Aorta (tissue), 5 donors: ENCODE measurements around the gene NFYC. TPM values are rescaled to one million over a fixed set of nuclear protein-coding genes. Genes with fewer than 3 reads are reported as not detected.
A peak's percentile ranks its signal among the peaks of the same experiment; 100 is the strongest.

Experiments used
- ATAC-seq: fragments of 200-7000 bp; cut with Tn5 transposase; one replicate; pipeline ENCODE4 v1.9.1; 2022; ENCODE audit warnings: moderate library complexity; ENCODE audit not compliant: low FRiP score
- DNase-seq, 2 donors: peaks; one replicate each; pipeline ENCODE4 v3.0.0-alpha.2; 2020
- H3K27ac ChIP-seq, 2 donors: one replicate each; pipeline ENCODE4 v1.5.1; 2013; ENCODE audit warnings: low read length in 2 of 2, mild to moderate bottlenecking in 2 of 2, moderate library complexity in 2 of 2, control low read depth in 1 of 2, inconsistent platforms in 1 of 2, low read depth in 1 of 2
- H3K27me3 ChIP-seq, 2 donors: one replicate each; pipeline ENCODE4 v1.6.1; 2013; ENCODE audit warnings: control low read depth in 1 of 2, low read length in 1 of 2, mild to moderate bottlenecking in 1 of 2, moderate library complexity in 1 of 2; ENCODE audit not compliant: insufficient read depth in 2 of 2, control insufficient read depth in 1 of 2
- H3K36me3 ChIP-seq, 2 donors: one replicate each; pipeline ENCODE4 v1.6.1; 2013; ENCODE audit warnings: control low read depth in 1 of 2, low read length in 1 of 2, mild to moderate bottlenecking in 1 of 2; ENCODE audit not compliant: insufficient read depth in 2 of 2, control insufficient read depth in 1 of 2
- H3K4me1 ChIP-seq, 2 donors: one replicate each; pipeline ENCODE4 v1.6.1; 2013; ENCODE audit warnings: low read length in 2 of 2, control low read depth in 1 of 2, mild to moderate bottlenecking in 1 of 2, moderate library complexity in 1 of 2; ENCODE audit not compliant: insufficient read depth in 2 of 2, control insufficient read depth in 1 of 2
- H3K4me3 ChIP-seq, 2 donors: one replicate each; pipeline ENCODE4 v1.5.1; 2013; ENCODE audit warnings: low read length in 2 of 2, control low read depth in 1 of 2, mild to moderate bottlenecking in 1 of 2
- H3K9me3 ChIP-seq: one replicate; pipeline ENCODE4 v1.6.1; 2013; ENCODE audit warnings: mild to moderate bottlenecking, low read length; ENCODE audit not compliant: control insufficient read depth
- WGBS, 2 donors: extraction: QIAGEN DNeasy Blood & Tissue Kit; methylation state at CpG; one replicate each; pipeline ENCODE4 v1.1.7; 2013; 5-methylcytosine and 5-hydroxymethylcytosine counted together
- intact Hi-C, 2 donors: fragments of 100-400 bp; cut with DNase I; formaldehyde crosslinking; loops; one replicate each; pipeline versions ENCODE4 v1.14.2 to v1.15.0; 2022
- polyA plus RNA-seq, 2 donors: library from polyadenylated mRNA; stranded (reverse); fragments of 200-250 nt; gene quantifications; one replicate each; pipeline ENCODE4 v1.2.3, GENCODE V29; 2013
- total RNA-seq, 2 donors: library from RNA; stranded (reverse); fragmentation: NEBNext Ultra II Directional; extraction: Animal tissue kit (Norgen Biotek cat#: 25700); gene quantifications; one replicate each; pipeline ENCODE4 v1.2.1, GENCODE V29; 2021
- donor health status: healthy with polysubstance abuse.
- donor health status: Bipolar disorder and iron deficiency.
- donor health status: DM: no; HTN: no; CAD: no.
- donor health status: DM: no; HTN: no; CAD: no.
- donor health status: DM: yes; HTN: yes; CAD: no.

The NFYC gene
- total and polyA plus RNA-seq, 4 donors, result 21.3 to 56.4 (median 37.6) TPM

DNA sequence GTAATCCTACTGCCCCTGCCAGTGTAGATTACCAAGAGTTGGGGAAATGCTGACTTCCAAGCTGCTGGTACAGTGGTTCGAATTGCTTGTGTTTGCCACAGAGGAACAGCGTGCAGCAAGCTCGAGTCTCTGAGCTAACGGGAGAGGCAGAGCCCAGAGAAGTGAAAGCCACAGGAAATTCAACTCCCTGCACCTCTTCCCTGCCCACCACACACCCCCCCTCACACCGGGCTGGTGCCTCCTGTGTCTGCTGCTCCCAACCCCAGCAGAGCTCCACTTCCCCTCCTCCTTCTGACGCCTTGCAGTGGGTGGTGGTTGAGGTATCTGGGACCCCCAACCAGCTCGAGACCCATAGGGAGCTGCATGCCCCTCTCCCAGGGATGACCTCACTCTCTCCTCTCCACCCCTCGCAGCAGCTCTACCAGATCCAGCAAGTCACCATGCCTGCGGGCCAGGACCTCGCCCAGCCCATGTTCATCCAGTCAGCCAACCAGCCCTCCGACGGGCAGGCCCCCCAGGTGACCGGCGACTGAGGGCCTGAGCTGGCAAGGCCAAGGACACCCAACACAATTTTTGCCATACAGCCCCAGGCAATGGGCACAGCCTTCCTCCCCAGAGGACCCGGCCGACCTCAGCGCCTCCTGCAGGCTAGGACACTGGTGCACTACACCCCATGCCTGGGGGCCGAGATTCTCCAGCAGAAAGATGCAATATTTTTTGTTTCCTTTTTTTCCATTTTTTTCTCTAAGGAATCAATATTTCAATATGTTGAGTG lies 79.0 kb downstream of the NFYC start:
- DNase-seq (no peak), ATAC-seq (no peak)
- H3K36me3 ChIP-seq, result peaks cover 6 to 12% of the 10 kb centered on the region in 2 donors
- intact Hi-C loops, result loop anchor here in 1 of 2 donors (5.0 to 10.0 kb wide), 2 partner anchors 77 to 156 kb away; no protein-coding TSS in a partner anchor
- 78% methylated on average over 18 of the region's 18 CpGs for WGBS, 2 donors
- no peak overlapping the region for H3K4me3 ChIP-seq
- no peaks in the 10 kb centered on the region for H3K27me3 ChIP-seq
- H3K9me3 ChIP-seq, result no peaks in the 10 kb centered on the region
- no peak overlapping the region for H3K27ac ChIP-seq
- H3K4me1 ChIP-seq, result no peaks in the 10 kb centered on the region

DNA sequence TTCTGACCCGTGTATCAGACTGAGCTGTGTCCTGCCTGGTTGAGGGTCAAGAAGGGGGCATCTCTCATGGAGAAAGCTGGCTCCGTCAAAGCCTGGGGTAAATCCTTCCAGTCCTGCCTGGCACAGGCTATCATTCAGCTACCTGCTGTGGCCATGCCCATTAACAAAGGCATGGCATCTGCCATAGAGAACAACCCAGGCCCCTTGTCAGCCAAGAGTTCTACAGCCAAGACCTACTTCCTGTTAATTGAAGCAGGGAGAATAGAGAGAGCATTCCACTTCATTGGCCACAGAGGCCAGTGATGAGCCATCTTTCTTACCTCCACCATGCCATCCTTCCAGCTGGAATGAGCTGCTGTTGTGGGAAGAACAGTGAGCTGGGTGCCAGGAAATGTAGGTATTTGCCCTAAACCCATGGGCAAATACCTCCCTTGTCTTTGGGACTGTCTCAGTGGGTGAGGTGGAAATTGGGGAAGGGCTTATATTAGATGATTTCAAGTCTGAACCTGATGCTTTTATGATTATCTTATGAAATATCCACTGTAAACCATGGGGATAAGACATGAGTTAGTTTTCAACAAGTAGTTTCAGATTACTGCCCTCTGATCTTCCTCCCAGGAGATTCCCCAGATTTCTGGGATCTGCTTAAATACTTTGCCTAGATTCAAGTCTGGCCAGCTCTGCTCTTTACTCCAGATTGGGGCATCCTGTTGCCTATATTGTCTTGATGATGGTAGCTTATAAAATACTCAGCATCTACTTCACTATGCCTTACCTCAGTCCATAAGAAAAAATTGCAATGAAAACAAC lies 80.8 kb downstream of the NFYC start:
- Histone ChIP-seq H3K36me3 (peaks cover 0 to 5% of the 10 kb centered on the region in 2 donors), H3K9me3 (no peaks in the 10 kb centered on the region), H3K27ac (peak overlapping the region in 1 of 2 donors; percentile 14), H3K4me1 (no peaks in the 10 kb centered on the region), H3K27me3 (no peaks in the 10 kb centered on the region), H3K4me3 (no peak overlapping the region)
- ATAC-seq (no peak), DNase-seq (no peak)
- intact Hi-C loops, result loop anchor here in 1 of 2 donors (5.0 to 10.0 kb wide), 2 partner anchors 75 to 158 kb away; no protein-coding TSS in a partner anchor
- WGBS, 2 donors, result 66 to 76% methylated on average over 2 of the region's 2 CpGs

DNA sequence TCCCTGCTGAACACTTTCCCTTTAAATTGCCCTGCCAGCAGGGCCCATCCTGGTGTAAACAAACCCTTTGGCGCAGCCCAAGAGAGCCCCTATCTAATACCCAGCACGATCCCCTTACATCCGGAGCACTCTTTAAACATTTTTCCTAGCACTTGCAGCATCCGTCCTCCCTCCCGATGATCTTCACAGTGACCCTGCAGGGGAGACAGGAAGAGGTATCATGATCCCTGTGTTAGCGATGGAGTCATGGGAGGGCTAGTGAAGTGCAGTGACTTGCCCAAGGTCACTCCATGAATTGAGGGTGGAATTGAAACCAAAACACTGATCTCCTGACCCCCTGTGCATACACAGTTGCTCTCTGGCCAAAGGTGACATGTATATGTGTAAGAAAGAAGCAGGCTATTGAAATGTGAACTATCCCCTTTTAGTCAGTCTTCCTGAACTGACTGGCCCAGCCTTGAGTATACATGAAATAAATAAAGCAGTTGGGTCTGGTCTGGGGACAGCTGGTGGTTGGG lies 82.3 kb downstream of the NFYC start:
- no peaks in the 10 kb centered on the region for H3K4me1 ChIP-seq
- H3K36me3 ChIP-seq, result peaks cover 0 to 3% of the 10 kb centered on the region in 2 donors
- peak overlapping the region in 1 of 2 donors; percentile 1 for H3K27ac ChIP-seq
- DNase-seq, result no peak
- WGBS, 2 donors, result 53 to 55% methylated on average over 6 of the region's 6 CpGs
- H3K27me3 ChIP-seq, result no peaks in the 10 kb centered on the region
- ATAC-seq, result no peak
- H3K4me3 ChIP-seq, result no peak overlapping the region
- intact Hi-C loops, result loop anchor here (2.0 to 10.0 kb wide), 3 partner anchors 73 to 159 kb away; no protein-coding TSS in a partner anchor
- H3K9me3 ChIP-seq, result no peaks in the 10 kb centered on the region

DNA sequence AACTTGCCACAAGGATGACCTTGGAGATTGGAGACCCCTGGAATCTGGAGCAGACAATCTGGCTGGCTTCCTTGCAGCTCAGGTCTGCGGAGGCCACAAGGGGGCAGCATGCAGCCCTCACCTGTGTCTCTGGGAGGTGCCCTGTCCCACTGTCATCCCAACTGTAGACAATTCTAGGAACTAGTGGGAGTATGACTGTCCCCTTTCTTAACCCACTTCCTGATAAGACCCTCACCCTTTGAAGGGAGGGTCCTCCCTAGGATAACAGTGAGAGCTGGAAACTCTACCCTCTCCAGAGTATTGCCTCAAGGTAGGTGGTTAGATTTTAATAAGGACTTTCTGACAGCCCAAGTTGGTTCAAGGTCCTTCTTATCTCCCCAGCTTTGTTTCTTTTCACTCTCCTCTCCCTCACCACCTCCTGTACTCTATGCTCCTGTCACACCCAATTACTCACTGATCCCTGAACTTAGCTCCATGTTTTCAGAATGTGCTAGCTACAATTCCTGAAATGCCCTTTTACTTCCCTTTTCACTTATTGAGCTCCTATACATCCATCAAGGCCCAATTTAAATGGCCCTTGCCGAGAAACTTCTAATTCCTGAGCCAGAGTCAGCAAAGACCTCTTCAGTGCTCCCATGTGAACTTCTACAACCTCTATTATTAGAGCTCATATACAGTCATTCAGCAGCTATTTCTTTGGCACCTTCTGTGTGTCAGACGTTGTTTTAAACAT lies 82.9 kb downstream of the NFYC start:
- ATAC-seq (peak; percentile 57), DNase-seq (peak in 1 of 2 donors; percentile 86)
- no peak overlapping the region for H3K4me3 ChIP-seq
- intact Hi-C loops, result loop anchor here (2.0 to 10.0 kb wide), 3 partner anchors 73 to 160 kb away; no protein-coding TSS in a partner anchor
- 9 to 15% methylated on average over 3 of the region's 3 CpGs for WGBS, 2 donors
- H3K27ac ChIP-seq, result peak overlapping the region in 1 of 2 donors; percentile 64
- H3K4me1 ChIP-seq, result no peaks in the 10 kb centered on the region
- H3K9me3 ChIP-seq, result no peaks in the 10 kb centered on the region
- H3K27me3 ChIP-seq, result no peaks in the 10 kb centered on the region
- peaks cover 0 to 3% of the 10 kb centered on the region in 2 donors for H3K36me3 ChIP-seq

DNA sequence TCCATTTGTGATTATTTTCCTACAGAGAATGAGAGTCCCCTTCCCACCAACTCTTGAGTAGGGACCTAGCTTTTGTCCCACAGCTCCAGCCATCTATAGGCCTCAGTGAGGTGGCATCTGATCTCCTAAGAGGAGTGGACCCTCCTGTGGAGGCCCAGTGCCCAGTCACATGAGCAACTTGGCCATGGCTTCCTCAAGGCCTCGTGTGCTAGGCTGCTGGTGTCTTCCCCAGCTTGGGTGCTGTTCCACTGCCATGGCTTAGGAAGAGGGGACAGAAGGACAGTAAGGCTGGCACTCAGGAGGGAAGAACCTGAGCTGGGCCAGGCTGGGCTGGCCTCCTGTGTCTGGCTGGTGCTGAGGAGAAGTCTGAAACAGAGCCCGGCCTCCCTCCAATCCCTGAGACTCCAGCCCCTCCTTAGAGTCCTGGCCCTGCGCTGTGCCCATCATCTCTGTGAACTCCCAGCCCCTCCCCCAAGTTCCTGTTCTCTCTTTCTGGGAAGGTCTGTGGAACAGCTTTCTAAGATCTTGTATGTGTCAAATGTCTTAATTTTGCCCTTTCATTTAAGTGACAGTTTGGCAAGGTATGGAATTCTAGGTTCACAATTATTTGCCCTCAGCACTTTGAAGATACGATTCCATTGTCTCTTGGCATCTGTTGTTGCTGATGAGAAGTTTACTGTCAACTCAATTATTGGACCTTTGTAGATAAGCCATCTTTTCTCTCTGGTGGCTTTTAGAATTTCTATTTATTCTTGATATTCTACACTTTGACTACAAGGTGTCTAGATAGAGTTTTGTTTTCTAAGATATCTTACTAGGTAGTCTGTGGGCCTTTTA lies 85.0 kb downstream of the NFYC start:
- H3K4me1 ChIP-seq, result no peaks in the 10 kb centered on the region
- 86 to 88% methylated on average over 4 of the region's 4 CpGs for WGBS, 2 donors
- intact Hi-C loops, result loop anchor here in 1 of 2 donors (10.0 kb wide), 1 partner anchor 162 kb away; no protein-coding TSS in a partner anchor
- H3K36me3 ChIP-seq, result peaks cover 0 to 3% of the 10 kb centered on the region in 2 donors
- H3K4me3 ChIP-seq, result no peak overlapping the region
- H3K27ac ChIP-seq, result no peak overlapping the region
- DNase-seq (peak in 1 of 2 donors; percentile 50), ATAC-seq (no peak)
- no peaks in the 10 kb centered on the region for H3K9me3 ChIP-seq
- no peaks in the 10 kb centered on the region for H3K27me3 ChIP-seq

DNA sequence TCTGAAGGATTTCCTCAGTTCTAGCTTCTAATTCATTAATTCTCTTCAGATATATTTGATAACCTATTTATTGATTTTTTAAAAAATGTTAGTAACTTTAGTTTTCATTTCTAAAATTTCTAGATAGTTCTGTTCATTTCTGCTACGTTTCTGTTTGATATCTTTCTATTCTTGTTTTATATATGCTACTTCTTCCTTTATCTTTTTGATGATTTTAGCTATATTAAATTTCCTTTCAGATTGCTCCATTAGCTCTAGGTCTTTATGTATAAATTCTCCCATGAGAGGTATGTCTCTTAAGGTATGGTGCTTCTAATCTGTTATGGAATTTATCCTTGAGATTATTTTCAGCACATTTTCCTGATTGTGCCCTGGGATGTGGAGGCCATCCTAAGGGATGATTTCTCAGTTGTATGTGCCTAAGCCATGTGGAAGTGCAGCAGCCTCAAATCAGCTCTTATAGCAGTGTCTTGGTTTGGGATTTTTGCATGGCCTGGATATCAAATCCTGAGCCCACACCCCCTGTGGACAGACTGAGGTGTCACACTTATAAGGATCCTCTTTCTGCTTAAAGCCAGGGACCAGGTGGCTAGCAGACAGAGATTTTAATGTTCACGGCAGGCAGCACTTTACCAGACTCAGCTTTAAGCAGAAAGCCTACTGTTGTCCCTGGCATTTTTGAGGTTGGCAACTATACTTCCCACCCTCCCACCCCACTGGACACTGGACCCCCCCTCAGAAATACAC lies 85.9 kb downstream of the NFYC start:
- Histone ChIP-seq H3K27ac (no peak overlapping the region), H3K27me3 (no peaks in the 10 kb centered on the region), H3K9me3 (no peaks in the 10 kb centered on the region), H3K36me3 (no peaks in the 10 kb centered on the region), H3K4me3 (no peak overlapping the region), H3K4me1 (no peaks in the 10 kb centered on the region)
- peak in 1 of 2 donors; percentile 11 for DNase-seq
- intact Hi-C loops, result loop anchor here in 1 of 2 donors (10.0 kb wide), 1 partner anchor 163 kb away; no protein-coding TSS in a partner anchor
- ATAC-seq, result no peak
- 94 to 95% methylated on average over 2 of the region's 2 CpGs for WGBS, 2 donors
